Progenitor cell of endocrine pancreas (in vitro differentiated cells): ENCODE results near the gene GNAI1. TPM values are rescaled to one million over a fixed set of nuclear protein-coding genes. Genes with fewer than 3 reads are reported as not detected.

ENCODE experiments used
- DNase-seq: peaks from one replicate; pipeline ENCODE4 v3.0.0; 2021; ENCODE audit warnings: low spot score; ENCODE audit not compliant: unreplicated experiment
- H3K27ac Mint-ChIP-seq: 2 replicates; pipeline ENCODE4 v1.8.0; 2021; ENCODE audit warnings: mild to moderate bottlenecking, moderate library complexity, mixed read lengths
- H3K27me3 Mint-ChIP-seq: 2 replicates; pipeline ENCODE4 v1.8.0; 2021; ENCODE audit warnings: mixed read lengths
- H3K36me3 Mint-ChIP-seq: 2 replicates; pipeline ENCODE4 v1.8.0; 2022; ENCODE audit warnings: mixed read lengths; ENCODE audit not compliant: insufficient read depth
- H3K4me1 Mint-ChIP-seq: 2 replicates; pipeline ENCODE4 v1.8.0; 2021; ENCODE audit warnings: low read depth, mixed read lengths
- H3K4me3 Mint-ChIP-seq: 2 replicates; pipeline ENCODE4 v1.8.0; 2021; ENCODE audit warnings: low read depth, mild to moderate bottlenecking, moderate library complexity, mixed read lengths
- H3K9me3 Mint-ChIP-seq: 2 replicates; pipeline ENCODE4 v1.8.0; 2021; ENCODE audit warnings: low read depth, mixed read lengths
- CTCF ChIP-seq: fragments of 200-600 bp; sonication (generic); IDR thresholded peaks from one replicate; pipeline ENCODE4 v1.5.0; 2021; ENCODE audit warnings: antibody characterized with exemption, mild to moderate bottlenecking; ENCODE audit not compliant: unreplicated experiment
- total RNA-seq: library from RNA; stranded (reverse); gene quantifications from 2 replicates; pipeline ENCODE4 v1.2.1, GENCODE V29; 2021

Gene GNAI1
- total RNA-seq, 1 donor from 2014 or later, result 50.8 TPM

DNA sequence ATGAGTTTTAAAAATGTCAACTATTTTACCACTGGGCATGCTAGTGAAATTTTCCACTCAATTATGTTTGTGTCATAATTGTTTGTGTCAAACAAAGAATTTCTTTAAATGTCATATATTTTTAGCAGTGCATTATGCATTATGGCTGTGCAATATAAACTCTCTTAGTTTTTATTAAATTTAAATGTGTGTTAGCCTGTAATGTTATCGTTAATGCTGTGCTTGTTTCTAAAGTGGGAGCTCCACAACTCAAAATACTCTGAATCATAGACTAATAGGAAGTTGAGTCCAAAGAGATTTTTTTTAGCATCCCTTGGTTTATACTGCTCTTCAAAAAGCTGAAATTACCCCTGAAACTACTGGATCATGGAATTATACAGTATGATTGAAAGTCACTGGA, 26.8 kb downstream of the GNAI1 start:
- DNase-seq, result no peak
- no peak overlapping the region for H3K27ac Mint-ChIP-seq
- no peaks in the 10 kb centered on the region for H3K9me3 Mint-ChIP-seq
- peaks cover 18% of the 10 kb centered on the region for H3K4me1 Mint-ChIP-seq
- peaks cover 7% of the 10 kb centered on the region for H3K36me3 Mint-ChIP-seq
- no peak for TF ChIP-seq CTCF
- no peaks in the 10 kb centered on the region for H3K27me3 Mint-ChIP-seq
- no peak overlapping the region for H3K4me3 Mint-ChIP-seq

- Mint-ChIP-seq H3K36me3 (peaks cover 11% of the 10 kb centered on the region), H3K27ac (no peak overlapping the region), H3K4me3 (no peak overlapping the region), H3K27me3 (no peaks in the 10 kb centered on the region), H3K9me3 (peaks cover 5% of the 10 kb centered on the region), H3K4me1 (peaks cover 13% of the 10 kb centered on the region)
- DNase-seq, result no peak
- TF ChIP-seq CTCF, result no peak
Observed at GRCh38 chr7:80165177-80165576, 30.5 kb downstream of the GNAI1 start.

GRCh38 chr7:80170445-80170844, 35.8 kb downstream of the GNAI1 start:
- peaks cover 8% of the 10 kb centered on the region for H3K9me3 Mint-ChIP-seq
- peak overlapping the region; percentile 24 for H3K27ac Mint-ChIP-seq
- no peak for DNase-seq
- H3K4me1 Mint-ChIP-seq, result peaks cover 25% of the 10 kb centered on the region
- H3K4me3 Mint-ChIP-seq, result no peak overlapping the region
- H3K27me3 Mint-ChIP-seq, result no peaks in the 10 kb centered on the region
- no peak for TF ChIP-seq CTCF
- H3K36me3 Mint-ChIP-seq, result peaks cover 13% of the 10 kb centered on the region

GRCh38 chr7:80172387-80172786, 37.8 kb downstream of the GNAI1 start:
- Mint-ChIP-seq H3K4me3 (no peak overlapping the region), H3K27ac (no peak overlapping the region), H3K9me3 (peaks cover 8% of the 10 kb centered on the region), H3K27me3 (no peaks in the 10 kb centered on the region), H3K4me1 (peaks cover 25% of the 10 kb centered on the region), H3K36me3 (peaks cover 16% of the 10 kb centered on the region)
- TF ChIP-seq CTCF, result no peak
- DNase-seq, result no peak

DNA sequence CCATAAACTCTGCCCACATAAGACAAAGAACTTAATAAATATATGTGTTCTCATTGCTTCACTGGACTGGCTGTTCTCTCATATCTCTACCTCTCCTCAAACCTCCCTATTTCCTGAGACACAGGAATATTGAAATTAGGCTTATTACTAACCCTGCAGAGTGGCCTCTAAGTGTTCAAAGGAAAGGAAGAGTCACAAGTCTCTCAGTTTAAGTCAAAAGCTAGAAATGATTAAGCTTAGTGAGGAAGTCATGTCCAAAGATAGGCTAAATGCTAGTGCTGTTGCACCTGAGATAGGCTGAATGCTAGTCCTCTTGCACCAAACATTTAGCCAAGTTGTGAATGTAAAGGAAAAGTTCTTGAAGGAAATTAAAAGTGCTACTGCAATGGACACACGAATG, 41.1 kb downstream of the GNAI1 start:
- no peak for TF ChIP-seq CTCF
- no peak for DNase-seq
- Mint-ChIP-seq H3K4me3 (no peak overlapping the region), H3K27me3 (no peaks in the 10 kb centered on the region), H3K36me3 (peaks cover 5% of the 10 kb centered on the region), H3K4me1 (peaks cover 29% of the 10 kb centered on the region), H3K9me3 (no peaks in the 10 kb centered on the region), H3K27ac (peak overlapping the region; percentile 79)
